GM12878 (cell line): Measurements from ENCODE around the gene NLRP9. TPM values are rescaled to one million over a fixed set of nuclear protein-coding genes. Genes with fewer than 3 reads are reported as not detected.

ENCODE experiments used
- BHLHE40 ChIP-seq, 2 experiments: fragments of 450-650 bp in 1 of 2; IDR thresholded peaks; 2 replicates each; pipeline ENCODE4 v1.6.1; 2011 to 2017; ENCODE audit warnings: low read depth in 2 of 2, borderline replicate concordance in 1 of 2, improper control_type of control experiment in 1 of 2, low read length in 1 of 2, mild to moderate bottlenecking in 1 of 2
- CHD1 ChIP-seq: IDR thresholded peaks from 2 replicates; pipeline ENCODE4 v1.6.1; 2012; ENCODE audit warnings: low read depth, low read length, improper control_type of control experiment
- FOXM1 ChIP-seq: IDR thresholded peaks from 2 replicates; pipeline ENCODE4 v1.6.1; 2012; ENCODE audit warnings: low read depth, mild to moderate bottlenecking, inconsistent platforms, low read length, moderate library complexity
- HCFC1 ChIP-seq: fragments of 150-350 bp; IDR thresholded peaks from 2 replicates; pipeline ENCODE4 v1.6.1; 2014; ENCODE audit warnings: low read length
- KDM1A ChIP-seq: fragments of 200-600 bp; sonication (generic); IDR thresholded peaks from 2 replicates; pipeline ENCODE4 v1.6.1; 2016; ENCODE audit warnings: borderline replicate concordance
- MEF2A ChIP-seq: IDR thresholded peaks from 2 replicates; pipeline ENCODE4 v1.6.1; 2011; ENCODE audit warnings: low read depth, mild to moderate bottlenecking, low read length, moderate library complexity; ENCODE audit not compliant: insufficient read depth
- NR2F1 ChIP-seq: fragments of 450-650 bp; conservative IDR thresholded peaks from 2 replicates; pipeline ENCODE4 v1.6.1; 2017; ENCODE audit warnings: mild to moderate bottlenecking
- PML ChIP-seq: IDR thresholded peaks from 2 replicates; pipeline ENCODE4 v1.6.1; 2012; ENCODE audit warnings: low read length, inconsistent platforms
- RB1 ChIP-seq: fragments of 450-650 bp; formaldehyde crosslinking; IDR thresholded peaks from 2 replicates; pipeline ENCODE4 v1.6.1; 2017; ENCODE audit warnings: mild to moderate bottlenecking, borderline replicate concordance
- RBBP5 ChIP-seq: fragments of 200-600 bp; sonication (generic); conservative IDR thresholded peaks from 2 replicates; pipeline ENCODE4 v1.6.1; 2016
- SREBF2 ChIP-seq: IDR thresholded peaks from 2 replicates; pipeline ENCODE4 v1.6.1; 2012; ENCODE audit warnings: mild to moderate bottlenecking, low read length
- TAF1 ChIP-seq: IDR thresholded peaks from 2 replicates; pipeline ENCODE4 v1.6.1; 2011; ENCODE audit warnings: mild to moderate bottlenecking, low read depth, low read length, borderline replicate concordance
- ZBTB11 ChIP-seq: fragments of 450-650 bp; formaldehyde crosslinking; IDR thresholded peaks from 2 replicates; pipeline ENCODE4 v1.5.0; 2022; ENCODE audit warnings: mild to moderate bottlenecking, missing genetic modification characterization
- ZNF622 ChIP-seq: fragments of 450-650 bp; IDR thresholded peaks from 2 replicates; pipeline ENCODE4 v1.6.1; 2017; ENCODE audit warnings: mild to moderate bottlenecking, inconsistent platforms
- polyA plus RNA-seq, 11 experiments: library from polyadenylated mRNA; depleted of rRNA in 4 of 11; unstranded in 6 of 11; stranded (reverse) in 5 of 11; fragments of >200 nt; fragmentation: Nextera tagmentation in 4 of 11; fragmentation: Illumina TruSeq in 1 of 11; extraction: Ambion mirVana in 4 of 11; extraction: Trizol in 1 of 11; gene quantifications; 1 replicate in 1 of 11; 2 replicates in 10 of 11; pipeline versions ENCODE4 v1.2.1 to v1.2.3, GENCODE V29; 2011 to 2016; ENCODE audit warnings: inconsistent platforms in 2 of 11, missing spikeins in 2 of 11, low read depth in 1 of 11
- total RNA-seq, 4 experiments: library from RNA; depleted of rRNA in 3 of 4; stranded (reverse); fragments of >200 nt in 3 of 4; fragmentation: Illumina TruSeq in 1 of 4; extraction: Trizol in 1 of 4; gene quantifications; 2 replicates each; pipeline versions ENCODE4 v1.2.1 to v1.2.3, GENCODE V29; 2013 to 2021
- TF ChIP-seq, protein P1 (sequence below): fragments of 450-650 bp; IDR thresholded peaks from 2 replicates; pipeline ENCODE4 v1.6.1; 2016; ENCODE audit warnings: mild to moderate bottlenecking
- TF ChIP-seq, protein P2 (sequence below): IDR thresholded peaks from 2 replicates; pipeline ENCODE4 v1.6.1; 2011; ENCODE audit warnings: borderline replicate concordance, low read depth, mild to moderate bottlenecking, moderate library complexity, low read length; ENCODE audit not compliant: insufficient read depth, poor library complexity, severe bottlenecking
- TF ChIP-seq, protein P3 (sequence below): IDR thresholded peaks from 2 replicates; pipeline ENCODE4 v1.6.1; 2012; ENCODE audit warnings: low read length, inconsistent platforms
- TF ChIP-seq, protein P4 (sequence below): fragments of 450-650 bp; IDR thresholded peaks from 2 replicates; pipeline ENCODE4 v1.6.1; 2016; ENCODE audit warnings: mild to moderate bottlenecking, moderate library complexity, borderline replicate concordance

The NLRP9 gene
- total and polyA plus RNA-seq, 10 of the 15 experiments (the other 5 are each of a cell fraction or from before 2014, with no cell fraction given), result not detected

DNA sequence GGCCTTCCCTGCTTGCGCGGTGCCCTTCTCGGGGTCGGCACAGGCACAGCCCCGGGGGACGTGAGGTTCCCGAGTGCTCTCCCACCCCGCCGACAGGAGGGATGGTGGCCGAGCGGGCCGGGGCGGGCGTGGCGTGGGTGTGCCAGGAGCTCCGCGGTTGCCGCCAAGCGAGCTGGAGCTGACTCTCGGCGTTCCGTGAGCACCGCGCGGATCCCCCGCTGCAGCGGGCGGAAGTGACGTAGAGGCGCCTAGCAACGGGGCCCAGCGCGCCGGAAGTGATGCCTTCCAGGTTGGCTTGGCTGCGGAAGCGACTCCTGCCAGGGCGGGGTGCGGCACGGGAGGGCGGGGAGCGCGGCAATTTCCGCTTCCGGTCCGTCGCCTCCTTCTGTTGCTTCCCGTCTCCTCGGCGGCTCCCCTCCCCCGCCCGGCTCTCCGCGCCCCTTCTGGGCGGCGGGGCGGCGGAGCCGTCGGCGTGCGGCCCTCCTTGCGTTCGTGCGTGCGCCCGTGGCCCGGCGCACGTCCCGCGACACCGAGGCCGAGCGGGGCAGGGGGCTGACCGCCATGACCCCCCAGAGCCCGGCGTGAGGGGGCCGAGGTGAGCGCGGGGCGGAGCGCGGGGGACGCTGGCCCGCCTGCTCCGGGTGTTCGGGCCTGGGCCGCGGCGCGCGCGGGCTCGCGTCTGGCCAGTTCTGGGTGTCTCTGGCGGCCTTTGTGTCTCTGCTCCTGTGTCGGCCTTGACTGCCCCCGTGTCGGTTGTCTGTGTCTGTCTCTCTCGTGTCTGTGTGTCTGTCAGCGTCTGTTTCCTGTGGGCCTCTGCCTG is 63.2 kb downstream of the NLRP9 start, which contains the start of gene EPN1 (continued):
- TF ChIP-seq, protein P1, sequence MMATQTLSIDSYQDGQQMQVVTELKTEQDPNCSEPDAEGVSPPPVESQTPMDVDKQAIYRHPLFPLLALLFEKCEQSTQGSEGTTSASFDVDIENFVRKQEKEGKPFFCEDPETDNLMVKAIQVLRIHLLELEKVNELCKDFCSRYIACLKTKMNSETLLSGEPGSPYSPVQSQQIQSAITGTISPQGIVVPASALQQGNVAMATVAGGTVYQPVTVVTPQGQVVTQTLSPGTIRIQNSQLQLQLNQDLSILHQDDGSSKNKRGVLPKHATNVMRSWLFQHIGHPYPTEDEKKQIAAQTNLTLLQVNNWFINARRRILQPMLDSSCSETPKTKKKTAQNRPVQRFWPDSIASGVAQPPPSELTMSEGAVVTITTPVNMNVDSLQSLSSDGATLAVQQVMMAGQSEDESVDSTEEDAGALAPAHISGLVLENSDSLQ, result peak; percentile 54
- peak; percentile 84; the same call in 1 of the 2 replicates for TF ChIP-seq RB1
- peak; percentile 75 for TF ChIP-seq HCFC1
- TF ChIP-seq, protein P2, sequence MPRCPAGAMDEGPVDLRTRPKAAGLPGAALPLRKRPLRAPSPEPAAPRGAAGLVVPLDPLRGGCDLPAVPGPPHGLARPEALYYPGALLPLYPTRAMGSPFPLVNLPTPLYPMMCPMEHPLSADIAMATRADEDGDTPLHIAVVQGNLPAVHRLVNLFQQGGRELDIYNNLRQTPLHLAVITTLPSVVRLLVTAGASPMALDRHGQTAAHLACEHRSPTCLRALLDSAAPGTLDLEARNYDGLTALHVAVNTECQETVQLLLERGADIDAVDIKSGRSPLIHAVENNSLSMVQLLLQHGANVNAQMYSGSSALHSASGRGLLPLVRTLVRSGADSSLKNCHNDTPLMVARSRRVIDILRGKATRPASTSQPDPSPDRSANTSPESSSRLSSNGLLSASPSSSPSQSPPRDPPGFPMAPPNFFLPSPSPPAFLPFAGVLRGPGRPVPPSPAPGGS, result peak; percentile 86
- TF ChIP-seq PML, result peak; percentile 69; the same call in 1 of the 2 replicates
- TF ChIP-seq ZNF622, result no peak
- TF ChIP-seq, protein P3, sequence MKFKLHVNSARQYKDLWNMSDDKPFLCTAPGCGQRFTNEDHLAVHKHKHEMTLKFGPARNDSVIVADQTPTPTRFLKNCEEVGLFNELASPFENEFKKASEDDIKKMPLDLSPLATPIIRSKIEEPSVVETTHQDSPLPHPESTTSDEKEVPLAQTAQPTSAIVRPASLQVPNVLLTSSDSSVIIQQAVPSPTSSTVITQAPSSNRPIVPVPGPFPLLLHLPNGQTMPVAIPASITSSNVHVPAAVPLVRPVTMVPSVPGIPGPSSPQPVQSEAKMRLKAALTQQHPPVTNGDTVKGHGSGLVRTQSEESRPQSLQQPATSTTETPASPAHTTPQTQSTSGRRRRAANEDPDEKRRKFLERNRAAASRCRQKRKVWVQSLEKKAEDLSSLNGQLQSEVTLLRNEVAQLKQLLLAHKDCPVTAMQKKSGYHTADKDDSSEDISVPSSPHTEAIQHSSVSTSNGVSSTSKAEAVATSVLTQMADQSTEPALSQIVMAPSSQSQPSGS, result peak; percentile 30; the same call in 1 of the 2 replicates
- no peak for TF ChIP-seq KDM1A
- no peak for TF ChIP-seq CHD1
- peak; percentile 91 for TF ChIP-seq NR2F1
- TF ChIP-seq MEF2A, result 0 out of 2 replicates have a peak, but pooled peaks have one; percentile 26
- TF ChIP-seq, protein P4, sequence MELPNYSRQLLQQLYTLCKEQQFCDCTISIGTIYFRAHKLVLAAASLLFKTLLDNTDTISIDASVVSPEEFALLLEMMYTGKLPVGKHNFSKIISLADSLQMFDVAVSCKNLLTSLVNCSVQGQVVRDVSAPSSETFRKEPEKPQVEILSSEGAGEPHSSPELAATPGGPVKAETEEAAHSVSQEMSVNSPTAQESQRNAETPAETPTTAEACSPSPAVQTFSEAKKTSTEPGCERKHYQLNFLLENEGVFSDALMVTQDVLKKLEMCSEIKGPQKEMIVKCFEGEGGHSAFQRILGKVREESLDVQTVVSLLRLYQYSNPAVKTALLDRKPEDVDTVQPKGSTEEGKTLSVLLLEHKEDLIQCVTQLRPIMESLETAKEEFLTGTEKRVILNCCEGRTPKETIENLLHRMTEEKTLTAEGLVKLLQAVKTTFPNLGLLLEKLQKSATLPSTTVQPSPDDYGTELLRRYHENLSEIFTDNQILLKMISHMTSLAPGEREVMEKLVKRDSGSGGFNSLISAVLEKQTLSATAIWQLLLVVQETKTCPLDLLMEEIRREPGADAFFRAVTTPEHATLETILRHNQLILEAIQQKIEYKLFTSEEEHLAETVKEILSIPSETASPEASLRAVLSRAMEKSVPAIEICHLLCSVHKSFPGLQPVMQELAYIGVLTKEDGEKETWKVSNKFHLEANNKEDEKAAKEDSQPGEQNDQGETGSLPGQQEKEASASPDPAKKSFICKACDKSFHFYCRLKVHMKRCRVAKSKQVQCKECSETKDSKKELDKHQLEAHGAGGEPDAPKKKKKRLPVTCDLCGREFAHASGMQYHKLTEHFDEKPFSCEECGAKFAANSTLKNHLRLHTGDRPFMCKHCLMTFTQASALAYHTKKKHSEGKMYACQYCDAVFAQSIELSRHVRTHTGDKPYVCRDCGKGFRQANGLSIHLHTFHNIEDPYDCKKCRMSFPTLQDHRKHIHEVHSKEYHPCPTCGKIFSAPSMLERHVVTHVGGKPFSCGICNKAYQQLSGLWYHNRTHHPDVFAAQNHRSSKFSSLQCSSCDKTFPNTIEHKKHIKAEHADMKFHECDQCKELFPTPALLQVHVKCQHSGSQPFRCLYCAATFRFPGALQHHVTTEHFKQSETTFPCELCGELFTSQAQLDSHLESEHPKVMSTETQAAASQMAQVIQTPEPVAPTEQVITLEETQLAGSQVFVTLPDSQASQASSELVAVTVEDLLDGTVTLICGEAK, result peak; percentile 94
- TF ChIP-seq FOXM1, result no peak
- peak; percentile 65 for TF ChIP-seq ZBTB11 (CRISPR knock-in tag)
- no peak for TF ChIP-seq RBBP5
- peak; percentile 54; the same call in 1 of the 2 replicates for TF ChIP-seq TAF1
- TF ChIP-seq BHLHE40 (IDR thresholded peaks at IDR 0.05; ENCODE audit: borderline replicate concordance in 1 of 2, low read depth in 2 of 2, low read length in 1 of 2), result peak; percentile 88 to 96
- TF ChIP-seq SREBF2, result peak; percentile 63; the same call in 1 of the 2 replicates
